HepG2 (cell line): Measurements from ENCODE around the gene ADGRD1. TPM values are rescaled to one million over a fixed set of nuclear protein-coding genes. Genes with fewer than 3 reads are reported as not detected.

ENCODE experiments used
- GABPB1 ChIP-seq: IDR thresholded peaks from 2 replicates; pipeline ENCODE4 v1.6.1; 2016; ENCODE audit warnings: mild to moderate bottlenecking, missing genetic modification reagents, moderate library complexity, missing compliant biosample characterization
- KMT2A ChIP-seq: sonication (generic); formaldehyde crosslinking; IDR thresholded peaks from 2 replicates; pipeline ENCODE4 v1.4.0; 2020; ENCODE audit warnings: missing genetic modification reagents
- PHF21A ChIP-seq: sonication (generic); formaldehyde crosslinking; IDR thresholded peaks from 2 replicates; pipeline ENCODE4 v1.5.0; 2020; ENCODE audit warnings: mild to moderate bottlenecking, missing genetic modification reagents
- ZBTB2 ChIP-seq: sonication (generic); formaldehyde crosslinking; IDR thresholded peaks from 2 replicates; pipeline ENCODE4 v1.8.0; 2022; ENCODE audit warnings: low read depth, missing genetic modification reagents
- ZBTB38 ChIP-seq: sonication (generic); formaldehyde crosslinking; IDR thresholded peaks from 2 replicates; pipeline ENCODE4 v1.5.1; 2020; ENCODE audit warnings: mild to moderate bottlenecking, missing genetic modification reagents
- ZBTB39 ChIP-seq: sonication (generic); formaldehyde crosslinking; IDR thresholded peaks from 2 replicates; pipeline ENCODE4 v1.5.0; 2020; ENCODE audit warnings: missing genetic modification reagents
- ZBTB40 ChIP-seq, 2 experiments: fragments of 450-650 bp in 1 of 2; sonication (generic) in 1 of 2; formaldehyde crosslinking in 1 of 2; IDR thresholded peaks; 2 replicates each; pipeline versions ENCODE4 v1.6.1 to v1.8.0; 2016 to 2022; ENCODE audit warnings: antibody characterized with exemption in 1 of 2, mild to moderate bottlenecking in 1 of 2, missing genetic modification reagents in 1 of 2
- ZFP36L1 ChIP-seq: sonication (generic); formaldehyde crosslinking; IDR thresholded peaks from 2 replicates; pipeline ENCODE4 v1.8.0; 2022; ENCODE audit warnings: mild to moderate bottlenecking, missing genetic modification reagents, moderate library complexity
- ZFX ChIP-seq: sonication (generic); formaldehyde crosslinking; IDR thresholded peaks from 2 replicates; pipeline ENCODE4 v1.4.0; 2020; ENCODE audit warnings: mild to moderate bottlenecking, low read depth, missing genetic modification reagents, moderate library complexity
- ZNF432 ChIP-seq: sonication (generic); formaldehyde crosslinking; IDR thresholded peaks from 2 replicates; pipeline ENCODE4 v1.5.0; 2020; ENCODE audit warnings: missing genetic modification reagents, mild to moderate bottlenecking, borderline replicate concordance
- ZNF615 ChIP-seq: sonication (generic); formaldehyde crosslinking; IDR thresholded peaks from 2 replicates; pipeline ENCODE4 v1.5.0; 2020; ENCODE audit warnings: mild to moderate bottlenecking, missing genetic modification reagents, borderline replicate concordance
- polyA plus RNA-seq, 8 experiments: library from polyadenylated mRNA; depleted of rRNA in 3 of 8; stranded (reverse) in 7 of 8; unstranded in 1 of 8; fragments of >200 nt; fragmentation: Illumina TruSeq in 4 of 8; extraction: Trizol in 4 of 8; gene quantifications; 2 replicates each; pipeline versions ENCODE4 v1.2.1 to v1.2.3, GENCODE V29; 2011 to 2016; ENCODE audit warnings: low read depth in 4 of 8, missing spikeins in 1 of 8, mixed read lengths in 1 of 8; ENCODE audit not compliant: insufficient read depth in 1 of 8
- total RNA-seq, 5 experiments: library from RNA; depleted of rRNA; stranded (reverse); fragments of >200 nt; fragmentation: Illumina TruSeq; extraction: Trizol; gene quantifications; 2 replicates each; pipeline ENCODE4 v1.2.3, GENCODE V29; 2016; ENCODE audit warnings: low read depth in 1 of 5

ADGRD1 gene
- total and polyA plus RNA-seq, 2 of the 13 experiments (the other 11 are each of a cell fraction or from before 2014, with no cell fraction given) = 0.46 to 12.4 TPM

GRCh38 chr12:131007031-131007739 lies 53.5 kb downstream of the ADGRD1 start (continued):
- TF ChIP-seq KMT2A (no peak), ZNF432 (CRISPR knock-in tag) (0 out of 2 replicates have a peak, but pooled peaks have one; percentile 48), ZNF615 (no peak), ZBTB2 (CRISPR knock-in tag) (no peak), ZBTB40 (IDR thresholded peaks at IDR 0.05) (no peak), ZBTB40 (CRISPR knock-in tag; IDR thresholded peaks at IDR 0.05) (peak; percentile 95; the same call in 1 of the 2 replicates), ZBTB38 (CRISPR knock-in tag) (peak; percentile 90), PHF21A (CRISPR knock-in tag) (peak; percentile 52), ZBTB39 (CRISPR knock-in tag) (no peak), ZFP36L1 (CRISPR knock-in tag) (no peak), GABPB1 (CRISPR knock-in tag) (0 out of 2 replicates have a peak, but pooled peaks have one; percentile 17), ZFX (CRISPR knock-in tag) (0 out of 2 replicates have a peak, but pooled peaks have one; percentile 20)
- TF ChIP-seq, all 625 proteins: peak for 13
